Right cardiac atrium (tissue), 5 donors: ENCODE measurements around the gene HAP1. TPM values are rescaled to one million over a fixed set of nuclear protein-coding genes. Genes with fewer than 3 reads are reported as not detected.
"Not testable (repeated sequence)": the region's sequence is repeated elsewhere in the genome, so short reads cannot be mapped to it uniquely, and the experiment has no call there.

Source experiments
- ATAC-seq, 2 donors: fragments of 200-7000 bp; cut with Tn5 transposase; one replicate each; pipeline versions ENCODE4 v1.8.0 to v1.9.1; 2020; ENCODE audit warnings: moderate library complexity in 2 of 2, mild to moderate bottlenecking in 1 of 2
- DNase-seq, 3 donors: peaks; one replicate each; pipeline ENCODE4 v3.0.0-alpha.2; 2020
- H3K27ac ChIP-seq: one replicate; pipeline ENCODE4 v1.5.1; 2013; ENCODE audit warnings: mild to moderate bottlenecking, low read length, control low read depth, moderate library complexity
- H3K27me3 ChIP-seq: one replicate; pipeline ENCODE4 v1.6.1; 2013; ENCODE audit not compliant: control insufficient read depth, insufficient read depth
- H3K4me1 ChIP-seq: one replicate; pipeline ENCODE4 v1.6.1; 2013; ENCODE audit warnings: low read length; ENCODE audit not compliant: control insufficient read depth, insufficient read depth
- H3K4me3 ChIP-seq: one replicate; pipeline ENCODE4 v1.5.1; 2013; ENCODE audit warnings: low read length, control low read depth
- H3K9me3 ChIP-seq: one replicate; pipeline ENCODE4 v1.6.1; 2013; ENCODE audit warnings: low read length; ENCODE audit not compliant: control insufficient read depth
- WGBS: extraction: QIAGEN DNeasy Blood & Tissue Kit; methylation state at CpG from one replicate; pipeline ENCODE4 v1.1.7; 2013; 5-methylcytosine and 5-hydroxymethylcytosine counted together
- intact Hi-C, 4 donors: fragments of 100-400 bp; cut with DNase I; formaldehyde crosslinking; loops; one replicate each; pipeline versions ENCODE4 v1.11.0 to v1.14.0; 2022 to 2023
- polyA plus RNA-seq: library from polyadenylated mRNA; stranded (reverse); fragments of 200-250 nt; gene quantifications from one replicate; pipeline ENCODE4 v1.2.3, GENCODE V29; 2013
- total RNA-seq, 4 donors: library from RNA; stranded (reverse); fragmentation: NEBNext Ultra II Directional; extraction: Animal tissue kit (Norgen Biotek cat#: 25700); gene quantifications; one replicate each; pipeline ENCODE4 v1.2.1, GENCODE V29; 2021
- donor health status: healthy with polysubstance abuse.
- donor health status: DM: no; HTN: yes; CAD: no.
- donor health status: DM: no; HTN: no; CAD: no.
- donor health status: DM: no; HTN: yes; CAD: no; lungs with severe emphysema.
- donor health status: DM: yes; HTN: yes; CAD: no.

HAP1 gene
- total and polyA plus RNA-seq, 5 donors = 0.05 TPM; not detected in 4

DNA sequence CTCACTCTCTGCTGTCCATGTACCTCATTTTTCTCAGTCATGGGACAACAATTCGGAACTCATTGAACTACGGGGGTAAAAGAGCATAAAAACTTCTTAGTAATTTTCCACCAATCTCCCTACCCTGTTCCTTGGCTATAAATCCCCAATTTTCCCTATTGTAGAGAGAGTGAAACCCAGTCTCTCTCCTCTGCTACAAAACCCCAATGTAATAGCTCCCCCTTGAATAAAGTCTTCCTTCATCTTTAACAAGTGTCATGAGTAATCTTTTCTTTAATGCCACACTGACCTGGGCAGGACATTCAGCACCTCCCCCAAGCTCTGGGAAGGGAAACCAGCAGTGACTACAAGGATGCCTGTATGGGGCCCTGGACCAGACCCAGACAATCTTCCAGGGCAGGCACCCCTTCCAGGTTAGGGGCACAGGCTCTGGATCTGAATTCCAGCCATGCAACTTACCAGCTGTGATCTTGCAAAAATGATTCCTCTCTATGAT lies 56.0 kb downstream of the HAP1 start:
- intact Hi-C loops = no loop called here
- Histone ChIP-seq H3K4me1 (no peaks in the 10 kb centered on the region), H3K27ac (peak overlapping the region; percentile 96), H3K4me3 (peak overlapping the region; percentile 53), H3K9me3 (no peaks in the 10 kb centered on the region), H3K27me3 (no peaks in the 10 kb centered on the region)
- DNase-seq (no peak), ATAC-seq (peak in 1 of 2 donors; percentile 64)
- WGBS = 86% methylated on average over 2 of the region's 2 CpGs

GRCh38 chr17:41676058-41676419 lies 58.4 kb downstream of the HAP1 start:
- H3K27ac ChIP-seq = no peak overlapping the region
- 86% methylated on average over 3 of the region's 3 CpGs for WGBS
- intact Hi-C loops = no loop called here
- no peak overlapping the region for H3K4me3 ChIP-seq
- DNase-seq = no peak
- H3K27me3 ChIP-seq = no peaks in the 10 kb centered on the region
- ATAC-seq = no peak
- no peaks in the 10 kb centered on the region for H3K9me3 ChIP-seq
- no peaks in the 10 kb centered on the region for H3K4me1 ChIP-seq

DNA sequence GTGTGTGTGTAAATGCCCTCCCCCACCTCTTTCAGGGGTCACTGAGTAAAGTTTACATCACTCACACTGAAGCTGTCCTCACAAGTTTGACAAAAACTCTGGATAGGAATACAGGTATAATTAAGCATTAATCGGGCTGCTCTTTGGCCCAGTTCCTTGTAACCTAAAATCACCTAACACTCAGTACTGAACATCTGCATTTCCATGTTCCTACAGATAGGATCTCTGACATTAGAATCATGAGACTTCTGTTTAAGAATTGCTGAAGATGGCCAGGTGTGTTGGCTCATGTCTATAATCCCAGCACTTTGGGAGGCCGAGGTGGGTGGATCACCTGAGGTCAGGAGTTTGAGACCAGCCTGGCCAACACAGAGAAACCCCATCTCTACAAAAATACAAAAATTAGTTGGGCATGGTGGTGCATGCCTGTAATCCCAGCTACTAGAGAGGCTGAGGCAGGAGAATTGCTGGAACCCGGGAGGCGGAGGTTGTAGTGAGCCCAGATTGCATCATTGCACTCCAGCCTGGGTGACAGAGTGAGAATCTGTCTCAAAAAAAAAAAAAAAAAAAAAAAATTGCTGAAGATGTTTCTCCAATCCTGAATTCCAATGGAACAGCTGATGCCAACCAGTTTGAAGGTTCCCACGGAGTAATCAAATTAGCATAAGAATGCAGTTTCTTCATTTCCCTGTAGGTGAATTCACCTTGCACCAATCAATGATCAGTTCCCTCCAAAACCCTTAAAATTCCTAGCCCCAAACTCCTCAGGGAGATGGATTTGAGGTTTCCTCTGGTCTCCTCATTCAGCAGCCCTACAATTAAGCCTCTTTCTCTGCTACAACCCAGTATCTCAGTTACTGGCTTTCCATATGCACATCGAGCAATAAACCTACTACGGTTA lies 59.0 kb downstream of the HAP1 start:
- intact Hi-C loops, H3K4me3 ChIP-seq, DNase-seq, H3K4me1 ChIP-seq, H3K27ac ChIP-seq, ATAC-seq, H3K27me3 ChIP-seq, H3K9me3 ChIP-seq: not testable (repeated sequence)
- 81% methylated on average over 7 of the region's 7 CpGs for WGBS

Other genes with a start within 250 kb of the HAP1 start
- not detected for gene KRT36, start 244.7 kb downstream of the HAP1 start, total RNA-seq
- gene KRT36, start 244.7 kb downstream of the HAP1 start, polyA plus RNA-seq = not detected
- gene KRT13, start 229.0 kb downstream of the HAP1 start, total RNA-seq = not detected
- gene KRT13, start 229.0 kb downstream of the HAP1 start, polyA plus RNA-seq = 2.1 TPM
- gene KRT15, start 215.8 kb downstream of the HAP1 start, total RNA-seq = under 1 TPM in 1 of 4 donors, not detected in 3; 0.11 TPM
- gene KRT15, start 215.8 kb downstream of the HAP1 start, polyA plus RNA-seq = not detected
- gene KRT19, start 206.3 kb downstream of the HAP1 start, total RNA-seq = 1 to 10 TPM; 2.1 to 3.5 (median 3.0) TPM
- 0.72 TPM for gene KRT19, start 206.3 kb downstream of the HAP1 start, polyA plus RNA-seq
- gene KRT9, start 162.6 kb downstream of the HAP1 start, total RNA-seq = not detected
- gene KRT9, start 162.6 kb downstream of the HAP1 start, polyA plus RNA-seq = not detected
- not detected for gene KRT14, start 147.7 kb downstream of the HAP1 start, total RNA-seq
- gene KRT14, start 147.7 kb downstream of the HAP1 start, polyA plus RNA-seq = 0.11 TPM
- gene KRT16, start 121.9 kb downstream of the HAP1 start, total RNA-seq = not detected
- 0.27 TPM for gene KRT16, start 121.9 kb downstream of the HAP1 start, polyA plus RNA-seq
- gene KRT17, start 110.1 kb downstream of the HAP1 start, total RNA-seq = not detected
- gene KRT17, start 110.1 kb downstream of the HAP1 start, polyA plus RNA-seq = 0.09 TPM
- gene EIF1, start 45.8 kb downstream of the HAP1 start, total RNA-seq = 1,000 to 10,000 TPM in 2 of 4 donors, 100 to 1,000 TPM in 2; 959 to 1,186 (median 1,014) TPM
- gene EIF1, start 45.8 kb downstream of the HAP1 start, polyA plus RNA-seq = 983 TPM
- gene GAST, start 22.3 kb downstream of the HAP1 start, total RNA-seq = not detected
- not detected for gene GAST, start 22.3 kb downstream of the HAP1 start, polyA plus RNA-seq
- gene JUP, start 52.1 kb upstream of the HAP1 start, total RNA-seq = 100 to 1,000 TPM; 135 to 239 (median 187) TPM
- 145 TPM for gene JUP, start 52.1 kb upstream of the HAP1 start, polyA plus RNA-seq
- gene P3H4, start 77.3 kb upstream of the HAP1 start, total RNA-seq = 10 to 100 TPM; 12.1 to 17.1 (median 13.9) TPM
- 9.8 TPM for gene P3H4, start 77.3 kb upstream of the HAP1 start, polyA plus RNA-seq
- 10 to 100 TPM; 26.5 to 42.7 (median 38.8) TPM for gene FKBP10, start 78.4 kb upstream of the HAP1 start, total RNA-seq
- 24.8 TPM for gene FKBP10, start 78.4 kb upstream of the HAP1 start, polyA plus RNA-seq
- 10 to 100 TPM; 29.1 to 46.6 (median 32.1) TPM for gene NT5C3B, start 101.6 kb upstream of the HAP1 start, total RNA-seq
- gene NT5C3B, start 101.6 kb upstream of the HAP1 start, polyA plus RNA-seq = 40.5 TPM
- gene KLHL10, start 103.2 kb upstream of the HAP1 start, total RNA-seq = under 1 TPM in 3 of 4 donors, not detected in 1; 0.26 to 0.33 (median 0.28) TPM
- 0.09 TPM for gene KLHL10, start 103.2 kb upstream of the HAP1 start, polyA plus RNA-seq
- 1 to 10 TPM; 5.1 to 6.7 (median 5.5) TPM for gene KLHL11, start 130.8 kb upstream of the HAP1 start, total RNA-seq
- gene KLHL11, start 130.8 kb upstream of the HAP1 start, polyA plus RNA-seq = 1.9 TPM
- 10 to 100 TPM; 24.7 to 50.8 (median 38.4) TPM for gene ACLY, start 184.3 kb upstream of the HAP1 start, total RNA-seq
- gene ACLY, start 184.3 kb upstream of the HAP1 start, polyA plus RNA-seq = 23.0 TPM
- gene ODAD4, start 196.0 kb upstream of the HAP1 start, total RNA-seq = 1 to 10 TPM in 2 of 4 donors, under 1 TPM in 2; 0.71 to 2.0 (median 1.2) TPM
- gene ODAD4, start 196.0 kb upstream of the HAP1 start, polyA plus RNA-seq = 0.72 TPM
- 10 to 100 TPM; 37.1 to 41.1 (median 39.2) TPM for gene CNP, start 232.2 kb upstream of the HAP1 start, total RNA-seq
- gene CNP, start 232.2 kb upstream of the HAP1 start, polyA plus RNA-seq = 32.1 TPM